Karpas-422 (cell line): ENCODE data around the gene CAMK2G. TPM values are rescaled to one million over a fixed set of nuclear protein-coding genes. Genes with fewer than 3 reads are reported as not detected.

ENCODE experiments used
- DNase-seq: peaks from one replicate; pipeline ENCODE4 v3.0.0-alpha.2; 2015
- H2AFZ ChIP-seq: fragments of 200-600 bp; sonication (generic); 2 replicates; pipeline ENCODE4 v1.6.1; 2014; ENCODE audit warnings: antibody characterized with exemption, low read length, mixed read lengths
- H3K27ac ChIP-seq: fragments of 200-600 bp; sonication (generic); 2 replicates; pipeline ENCODE4 v1.5.1; 2014; ENCODE audit warnings: mild to moderate bottlenecking, low read length, moderate library complexity
- H3K27me3 ChIP-seq: fragments of 200-600 bp; sonication (generic); 2 replicates; pipeline ENCODE4 v1.6.1; 2014; ENCODE audit warnings: low read length, mixed read lengths
- H3K36me3 ChIP-seq: fragments of 200-600 bp; sonication (generic); 2 replicates; pipeline ENCODE4 v1.6.1; 2014; ENCODE audit warnings: low read length, mixed read lengths; ENCODE audit not compliant: insufficient read depth
- H3K4me1 ChIP-seq: fragments of 200-600 bp; sonication (generic); 2 replicates; pipeline ENCODE4 v1.6.1; 2014; ENCODE audit warnings: mild to moderate bottlenecking, low read length, mixed read lengths
- H3K4me2 ChIP-seq: fragments of 200-600 bp; sonication (generic); 2 replicates; pipeline ENCODE4 v1.6.1; 2014; ENCODE audit warnings: low read length, low read depth, mild to moderate bottlenecking; ENCODE audit not compliant: poor library complexity, severe bottlenecking
- H3K4me3 ChIP-seq: fragments of 200-600 bp; sonication (generic); 2 replicates; pipeline ENCODE4 v1.5.1; 2014; ENCODE audit warnings: mild to moderate bottlenecking, antibody characterized with exemption, low read length, mixed read lengths
- H3K79me2 ChIP-seq: fragments of 200-600 bp; sonication (generic); 2 replicates; pipeline ENCODE4 v1.6.1; 2014; ENCODE audit warnings: mild to moderate bottlenecking, low read length, mixed read lengths
- H3K9ac ChIP-seq: fragments of 200-600 bp; sonication (generic); 2 replicates; pipeline ENCODE4 v1.6.0; 2014; ENCODE audit warnings: low read length
- H3K9me2 ChIP-seq: fragments of 200-600 bp; sonication (generic), shearing (Covaris generic); replicated peaks from 2 replicates; pipeline ENCODE4 v1.6.0; 2014; ENCODE audit warnings: mild to moderate bottlenecking, low read length, moderate library complexity; ENCODE audit not compliant: insufficient read depth
- H3K9me3 ChIP-seq: fragments of 300-700, 200-600 bp; sonication (generic); 2 replicates; pipeline ENCODE4 v1.6.1; 2014; ENCODE audit warnings: low read length, mixed read lengths
- H4K20me1 ChIP-seq: fragments of 200-600 bp; sonication (generic); 2 replicates; pipeline ENCODE4 v1.6.1; 2014; ENCODE audit warnings: mild to moderate bottlenecking, antibody characterized with exemption, low read length, low read depth; ENCODE audit not compliant: insufficient read depth
- total RNA-seq: library from RNA; depleted of rRNA; stranded (reverse); fragments of >200 nt; shearing (Covaris generic); gene quantifications from 2 replicates; pipeline ENCODE4 v1.2.3, GENCODE V29; 2014; ENCODE audit warnings: low replicate concordance

Gene CAMK2G
- total RNA-seq, 1 experiment from 2014 or later: 28.2 TPM

- H2AFZ ChIP-seq: no peak overlapping the region
- 0 out of 2 replicates have a peak, but pooled peaks cover 3% of the 10 kb centered on the region for H3K79me2 ChIP-seq
- no peaks in the 10 kb centered on the region for H4K20me1 ChIP-seq
- H3K27me3 ChIP-seq: no peaks in the 10 kb centered on the region
- H3K9me2 ChIP-seq: no peaks in the 10 kb centered on the region
- H3K4me3 ChIP-seq: no peak overlapping the region
- H3K9me3 ChIP-seq: no peaks in the 10 kb centered on the region
- no peak overlapping the region for H3K9ac ChIP-seq
- peaks cover 7% of the 10 kb centered on the region for H3K4me1 ChIP-seq
- H3K4me2 ChIP-seq: no peak overlapping the region
- peaks cover 33% of the 10 kb centered on the region; the same call in 1 of the 2 replicates for H3K36me3 ChIP-seq
- no peak overlapping the region for H3K27ac ChIP-seq
- DNase-seq: no peak
Measured at GRCh38 chr10:73802276-73802991, 71.9 kb downstream of the CAMK2G start.

GRCh38 chr10:73801253-73801590 lies 73.1 kb downstream of the CAMK2G start:
- Histone ChIP-seq H3K4me2 (no peak overlapping the region), H3K9me3 (no peaks in the 10 kb centered on the region), H3K27ac (no peak overlapping the region), H4K20me1 (no peaks in the 10 kb centered on the region), H3K9ac (no peak overlapping the region), H2AFZ (no peak overlapping the region), H3K9me2 (no peaks in the 10 kb centered on the region), H3K4me1 (peaks cover 7% of the 10 kb centered on the region), H3K79me2 (no peaks in the 10 kb centered on the region), H3K4me3 (no peak overlapping the region), H3K27me3 (no peaks in the 10 kb centered on the region), H3K36me3 (peaks cover 32% of the 10 kb centered on the region; the same call in 1 of the 2 replicates)
- no peak for DNase-seq

GRCh38 chr10:73800560-73801252 lies 73.6 kb downstream of the CAMK2G start:
- H4K20me1 ChIP-seq: no peaks in the 10 kb centered on the region
- H3K27me3 ChIP-seq: no peaks in the 10 kb centered on the region
- H3K4me3 ChIP-seq: no peak overlapping the region

GRCh38 chr10:73799899-73800559 lies 74.3 kb downstream of the CAMK2G start:
- H3K27ac ChIP-seq: no peak overlapping the region
- H3K4me3 ChIP-seq: no peak overlapping the region
- DNase-seq: no peak
- H3K4me2 ChIP-seq: no peak overlapping the region
- no peaks in the 10 kb centered on the region for H3K9me3 ChIP-seq
- no peak overlapping the region for H2AFZ ChIP-seq
- H3K36me3 ChIP-seq: peaks cover 25% of the 10 kb centered on the region; the same call in 1 of the 2 replicates
- H3K9me2 ChIP-seq: no peaks in the 10 kb centered on the region
- no peaks in the 10 kb centered on the region for H3K79me2 ChIP-seq
- peaks cover 7% of the 10 kb centered on the region for H3K4me1 ChIP-seq
- H3K9ac ChIP-seq: no peak overlapping the region
- no peaks in the 10 kb centered on the region for H4K20me1 ChIP-seq
- no peaks in the 10 kb centered on the region for H3K27me3 ChIP-seq

More at GRCh38 chr10:73800560-73801252, 73.6 kb downstream of the CAMK2G start:
- H2AFZ ChIP-seq: no peak overlapping the region
- H3K79me2 ChIP-seq: no peaks in the 10 kb centered on the region
- H3K9me2 ChIP-seq: no peaks in the 10 kb centered on the region
- no peak for DNase-seq
- peaks cover 7% of the 10 kb centered on the region for H3K4me1 ChIP-seq
- H3K9ac ChIP-seq: no peak overlapping the region
- no peak overlapping the region for H3K27ac ChIP-seq
- H3K36me3 ChIP-seq: peaks cover 28% of the 10 kb centered on the region; the same call in 1 of the 2 replicates
- H3K4me2 ChIP-seq: no peak overlapping the region
- no peaks in the 10 kb centered on the region for H3K9me3 ChIP-seq

GRCh38 chr10:73798927-73799560 lies 75.3 kb downstream of the CAMK2G start:
- H3K27ac ChIP-seq: no peak overlapping the region
- H3K27me3 ChIP-seq: no peaks in the 10 kb centered on the region
- H3K9me3 ChIP-seq: no peaks in the 10 kb centered on the region
- no peaks in the 10 kb centered on the region for H4K20me1 ChIP-seq
- peaks cover 25% of the 10 kb centered on the region; the same call in 1 of the 2 replicates for H3K36me3 ChIP-seq
- H3K4me2 ChIP-seq: no peak overlapping the region
- H3K4me3 ChIP-seq: no peak overlapping the region
- no peak for DNase-seq
- H3K9me2 ChIP-seq: no peaks in the 10 kb centered on the region
- no peak overlapping the region for H3K9ac ChIP-seq
- H3K79me2 ChIP-seq: no peaks in the 10 kb centered on the region
- H2AFZ ChIP-seq: no peak overlapping the region
- peaks cover 4% of the 10 kb centered on the region for H3K4me1 ChIP-seq

- Histone ChIP-seq H3K4me3 (no peak overlapping the region), H3K9ac (no peak overlapping the region), H3K4me2 (no peak overlapping the region), H2AFZ (no peak overlapping the region), H3K79me2 (no peaks in the 10 kb centered on the region), H3K27ac (no peak overlapping the region), H3K9me3 (no peaks in the 10 kb centered on the region), H3K4me1 (no peaks in the 10 kb centered on the region), H4K20me1 (no peaks in the 10 kb centered on the region), H3K27me3 (no peaks in the 10 kb centered on the region), H3K36me3 (peaks cover 25% of the 10 kb centered on the region; the same call in 1 of the 2 replicates), H3K9me2 (no peaks in the 10 kb centered on the region)
- no peak for DNase-seq
Measured at GRCh38 chr10:73798087-73798486, 76.3 kb downstream of the CAMK2G start.

GRCh38 chr10:73797324-73798025 lies 76.9 kb downstream of the CAMK2G start:
- Histone ChIP-seq H2AFZ (no peak overlapping the region), H3K27me3 (no peaks in the 10 kb centered on the region), H3K36me3 (peaks cover 19% of the 10 kb centered on the region; the same call in 1 of the 2 replicates), H3K9ac (no peak overlapping the region), H3K4me2 (no peak overlapping the region), H3K9me2 (no peaks in the 10 kb centered on the region), H4K20me1 (no peaks in the 10 kb centered on the region), H3K9me3 (no peaks in the 10 kb centered on the region), H3K27ac (no peak overlapping the region), H3K79me2 (no peaks in the 10 kb centered on the region), H3K4me3 (no peak overlapping the region), H3K4me1 (no peaks in the 10 kb centered on the region)
- DNase-seq: no peak
